Neural crest cell (in vitro differentiated cells): Measurements from ENCODE around the gene STK17B. TPM values are rescaled to one million over a fixed set of nuclear protein-coding genes. Genes with fewer than 3 reads are reported as not detected.

Experiments
- DNase-seq: peaks from one replicate; pipeline ENCODE4 v3.0.0; 2021; ENCODE audit warnings: low read depth, mixed read lengths, low spot score
- H3K27ac Mint-ChIP-seq: one replicate; pipeline ENCODE4 v1.8.0; 2021; ENCODE audit warnings: mild to moderate bottlenecking, mixed read lengths; ENCODE audit not compliant: unreplicated experiment
- H3K27me3 Mint-ChIP-seq: 2 replicates; pipeline ENCODE4 v1.8.0; 2021; ENCODE audit warnings: low read depth, mild to moderate bottlenecking, mixed read lengths
- H3K36me3 Mint-ChIP-seq: 2 replicates; pipeline ENCODE4 v1.8.0; 2021; ENCODE audit warnings: low read depth, mild to moderate bottlenecking, mixed read lengths
- H3K4me1 Mint-ChIP-seq: 2 replicates; pipeline ENCODE4 v1.8.0; 2021; ENCODE audit warnings: mixed read lengths
- H3K4me3 Mint-ChIP-seq: one replicate; pipeline ENCODE4 v1.8.0; 2021; ENCODE audit warnings: mild to moderate bottlenecking, mixed read lengths
- H3K9me3 Mint-ChIP-seq: 2 replicates; pipeline ENCODE4 v1.8.0; 2021; ENCODE audit warnings: mixed read lengths
- total RNA-seq: library from RNA; stranded (reverse); gene quantifications from 2 replicates; pipeline ENCODE4 v1.2.1, GENCODE V29; 2021
- TF ChIP-seq, protein P1 (sequence below): fragments of 200-600 bp; sonication (generic); conservative IDR thresholded peaks from 2 replicates; pipeline ENCODE4 v1.5.0; 2021; ENCODE audit warnings: antibody characterized with exemption, mild to moderate bottlenecking

The STK17B gene
- total RNA-seq, 1 donor from 2014 or later, result 7.3 TPM

GRCh38 chr2:196167666-196168065 is 3.7 kb downstream of the STK17B start:
- Mint-ChIP-seq H3K9me3 (no peaks in the 10 kb centered on the region), H3K4me3 (peak overlapping the region; percentile 82), H3K36me3 (no peaks in the 10 kb centered on the region), H3K27me3 (peaks cover 14% of the 10 kb centered on the region), H3K27ac (no peak overlapping the region), H3K4me1 (peaks cover 17% of the 10 kb centered on the region)
- no peak for DNase-seq
- TF ChIP-seq, protein P1, sequence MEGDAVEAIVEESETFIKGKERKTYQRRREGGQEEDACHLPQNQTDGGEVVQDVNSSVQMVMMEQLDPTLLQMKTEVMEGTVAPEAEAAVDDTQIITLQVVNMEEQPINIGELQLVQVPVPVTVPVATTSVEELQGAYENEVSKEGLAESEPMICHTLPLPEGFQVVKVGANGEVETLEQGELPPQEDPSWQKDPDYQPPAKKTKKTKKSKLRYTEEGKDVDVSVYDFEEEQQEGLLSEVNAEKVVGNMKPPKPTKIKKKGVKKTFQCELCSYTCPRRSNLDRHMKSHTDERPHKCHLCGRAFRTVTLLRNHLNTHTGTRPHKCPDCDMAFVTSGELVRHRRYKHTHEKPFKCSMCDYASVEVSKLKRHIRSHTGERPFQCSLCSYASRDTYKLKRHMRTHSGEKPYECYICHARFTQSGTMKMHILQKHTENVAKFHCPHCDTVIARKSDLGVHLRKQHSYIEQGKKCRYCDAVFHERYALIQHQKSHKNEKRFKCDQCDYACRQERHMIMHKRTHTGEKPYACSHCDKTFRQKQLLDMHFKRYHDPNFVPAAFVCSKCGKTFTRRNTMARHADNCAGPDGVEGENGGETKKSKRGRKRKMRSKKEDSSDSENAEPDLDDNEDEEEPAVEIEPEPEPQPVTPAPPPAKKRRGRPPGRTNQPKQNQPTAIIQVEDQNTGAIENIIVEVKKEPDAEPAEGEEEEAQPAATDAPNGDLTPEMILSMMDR, result no peak

GRCh38 chr2:196166876-196167275 is 4.5 kb downstream of the STK17B start:
- Mint-ChIP-seq H3K36me3 (no peaks in the 10 kb centered on the region), H3K4me3 (no peak overlapping the region)

GRCh38 chr2:196165016-196165415 is 6.4 kb downstream of the STK17B start:
- no peak for DNase-seq
- no peak overlapping the region for H3K4me3 Mint-ChIP-seq
- H3K27me3 Mint-ChIP-seq, result peaks cover under 1% of the 10 kb centered on the region
- H3K36me3 Mint-ChIP-seq, result no peaks in the 10 kb centered on the region
- TF ChIP-seq, protein P1, result no peak
- H3K27ac Mint-ChIP-seq, result no peak overlapping the region
- H3K4me1 Mint-ChIP-seq, result peaks cover 11% of the 10 kb centered on the region
- no peaks in the 10 kb centered on the region for H3K9me3 Mint-ChIP-seq

More at GRCh38 chr2:196166876-196167275, 4.5 kb downstream of the STK17B start:
- TF ChIP-seq, protein P1, result no peak
- Mint-ChIP-seq H3K27me3 (peaks cover 6% of the 10 kb centered on the region), H3K9me3 (no peaks in the 10 kb centered on the region), H3K27ac (no peak overlapping the region), H3K4me1 (peaks cover 17% of the 10 kb centered on the region)
- no peak for DNase-seq

- H3K36me3 Mint-ChIP-seq, result no peaks in the 10 kb centered on the region
- H3K4me1 Mint-ChIP-seq, result peaks cover 4% of the 10 kb centered on the region
- no peaks in the 10 kb centered on the region for H3K27me3 Mint-ChIP-seq
- H3K4me3 Mint-ChIP-seq, result no peak overlapping the region
- no peak for DNase-seq
- TF ChIP-seq, protein P1, result peak; percentile 32
- no peak overlapping the region for H3K27ac Mint-ChIP-seq
- H3K9me3 Mint-ChIP-seq, result no peaks in the 10 kb centered on the region
Measured at GRCh38 chr2:196163285-196163684, 8.1 kb downstream of the STK17B start.

GRCh38 chr2:196162586-196163175 is 8.7 kb downstream of the STK17B start:
- TF ChIP-seq, protein P1, result no peak
- H3K36me3 Mint-ChIP-seq, result no peaks in the 10 kb centered on the region
- no peak for DNase-seq
- H3K4me3 Mint-ChIP-seq, result no peak overlapping the region
- peaks cover 4% of the 10 kb centered on the region for H3K4me1 Mint-ChIP-seq
- no peak overlapping the region for H3K27ac Mint-ChIP-seq
- no peaks in the 10 kb centered on the region for H3K27me3 Mint-ChIP-seq
- no peaks in the 10 kb centered on the region for H3K9me3 Mint-ChIP-seq
